Liver (tissue), 9 donors: ENCODE data around the gene AXIN1. TPM values are rescaled to one million over a fixed set of nuclear protein-coding genes. Genes with fewer than 3 reads are reported as not detected.
"Not testable (repeated sequence)": the region's sequence is repeated elsewhere in the genome, so short reads cannot be mapped to it uniquely, and the experiment has no call there.

Source experiments
- DNase-seq: peaks from one replicate; pipeline ENCODE4 v3.0.0-alpha.2; 2017; ENCODE audit warnings: low spot score
- H3K27ac ChIP-seq, 2 donors: one replicate each; pipeline ENCODE4 v1.7.0; 2013; ENCODE audit warnings: inconsistent platforms in 2 of 2, low read length in 2 of 2, control low read depth in 1 of 2, low read depth in 1 of 2, mild to moderate bottlenecking in 1 of 2
- H3K27me3 ChIP-seq, 4 donors: one replicate each; pipeline versions ENCODE4 v1.6.1 to v1.7.0; 2013; ENCODE audit warnings: low read length in 3 of 4, inconsistent platforms in 1 of 4, mild to moderate bottlenecking in 1 of 4, moderate library complexity in 1 of 4; ENCODE audit not compliant: control insufficient read depth in 4 of 4, insufficient read depth in 4 of 4
- H3K36me3 ChIP-seq, 4 donors: one replicate each; pipeline versions ENCODE4 v1.6.1 to v1.7.0; 2013; ENCODE audit warnings: low read length in 3 of 4, mild to moderate bottlenecking in 3 of 4, low read depth in 1 of 4, moderate library complexity in 1 of 4; ENCODE audit not compliant: control insufficient read depth in 4 of 4, insufficient read depth in 3 of 4
- H3K4me1 ChIP-seq, 4 donors: one replicate each; pipeline versions ENCODE4 v1.6.1 to v1.7.0; 2013; ENCODE audit warnings: low read length in 3 of 4, mild to moderate bottlenecking in 3 of 4, moderate library complexity in 1 of 4; ENCODE audit not compliant: control insufficient read depth in 4 of 4, insufficient read depth in 4 of 4
- H3K4me3 ChIP-seq, 3 donors: one replicate each; pipeline versions ENCODE4 v1.6.1 to v1.7.0; 2013; ENCODE audit warnings: low read length in 3 of 3, control low read depth in 1 of 3, low read depth in 1 of 3, mild to moderate bottlenecking in 1 of 3
- H3K9ac ChIP-seq, 2 donors: one replicate each; pipeline ENCODE4 v1.7.0; 2013; ENCODE audit warnings: low read length in 2 of 2, mild to moderate bottlenecking in 2 of 2, moderate library complexity in 2 of 2, control low read depth in 1 of 2, low read depth in 1 of 2
- H3K9me3 ChIP-seq, 4 donors: one replicate each; pipeline versions ENCODE4 v1.6.1 to v1.7.0; 2013; ENCODE audit warnings: low read length in 3 of 4; ENCODE audit not compliant: control insufficient read depth in 4 of 4
- ATF3 ChIP-seq: IDR thresholded peaks from 2 replicates; pipeline ENCODE4 v1.6.1; 2016; ENCODE audit warnings: antibody characterized with exemption
- CTCF ChIP-seq: fragments of 150-350 bp; IDR thresholded peaks from 2 replicates; pipeline ENCODE4 v1.5.1; 2017; ENCODE audit warnings: improper control_type of control experiment, low read depth, low read length; ENCODE audit not compliant: missing input control
- EGR1 ChIP-seq, 2 donors: IDR thresholded peaks; 2 replicates each; pipeline ENCODE4 v1.6.1; 2016 to 2018; ENCODE audit warnings: antibody characterized with exemption in 2 of 2, low read depth in 2 of 2
- FOXA1 ChIP-seq: IDR thresholded peaks from 2 replicates; pipeline ENCODE4 v1.6.1; 2016; ENCODE audit warnings: antibody characterized with exemption
- FOXA2 ChIP-seq: IDR thresholded peaks from 2 replicates; pipeline ENCODE4 v1.6.1; 2016; ENCODE audit warnings: antibody characterized with exemption
- GABPA ChIP-seq, 2 donors: IDR thresholded peaks in 1 of 2; conservative IDR thresholded peaks in 1 of 2; 2 replicates each; pipeline ENCODE4 v1.6.1; 2016; ENCODE audit warnings: antibody characterized with exemption in 2 of 2, mild to moderate bottlenecking in 1 of 2, moderate library complexity in 1 of 2
- HNF4A ChIP-seq, 2 donors: conservative IDR thresholded peaks; 2 replicates each; pipeline ENCODE4 v1.6.1; 2016; ENCODE audit warnings: antibody characterized with exemption in 2 of 2, mild to moderate bottlenecking in 2 of 2
- HNF4G ChIP-seq: IDR thresholded peaks from 2 replicates; pipeline ENCODE4 v1.6.1; 2016; ENCODE audit warnings: antibody characterized with exemption
- JUND ChIP-seq, 2 donors: IDR thresholded peaks; 2 replicates each; pipeline ENCODE4 v1.6.1; 2016; ENCODE audit warnings: antibody characterized with exemption in 2 of 2
- MAX ChIP-seq: IDR thresholded peaks from 2 replicates; pipeline ENCODE4 v1.6.1; 2016; ENCODE audit warnings: antibody characterized with exemption
- NR2F2 ChIP-seq: IDR thresholded peaks from 2 replicates; pipeline ENCODE4 v1.6.1; 2016; ENCODE audit warnings: antibody characterized with exemption
- RAD21 ChIP-seq, 2 donors: IDR thresholded peaks; 2 replicates each; pipeline ENCODE4 v1.6.1; 2016; ENCODE audit warnings: antibody characterized with exemption in 2 of 2, mild to moderate bottlenecking in 2 of 2
- REST ChIP-seq: IDR thresholded peaks from 2 replicates; pipeline ENCODE4 v1.6.1; 2016; ENCODE audit warnings: antibody characterized with exemption, mild to moderate bottlenecking
- RXRA ChIP-seq, 2 donors: IDR thresholded peaks; 2 replicates each; pipeline ENCODE4 v1.6.1; 2017 to 2018; ENCODE audit warnings: antibody characterized with exemption in 2 of 2, mild to moderate bottlenecking in 1 of 2
- SP1 ChIP-seq: IDR thresholded peaks from 2 replicates; pipeline ENCODE4 v1.6.1; 2018; ENCODE audit warnings: antibody characterized with exemption, mild to moderate bottlenecking
- TAF1 ChIP-seq: conservative IDR thresholded peaks from 2 replicates; pipeline ENCODE4 v1.6.1; 2016; ENCODE audit warnings: antibody characterized with exemption, mild to moderate bottlenecking
- YY1 ChIP-seq: IDR thresholded peaks from 2 replicates; pipeline ENCODE4 v1.6.1; 2016; ENCODE audit warnings: antibody characterized with exemption, mild to moderate bottlenecking
- ZBTB33 ChIP-seq: IDR thresholded peaks from 2 replicates; pipeline ENCODE4 v1.6.1; 2016; ENCODE audit warnings: antibody characterized with exemption
- WGBS: extraction: QIAGEN DNeasy Blood & Tissue Kit; methylation state at CpG from one replicate; pipeline ENCODE4 v1.1.7; 2013; 5-methylcytosine and 5-hydroxymethylcytosine counted together
- polyA plus RNA-seq, 2 donors: library from polyadenylated mRNA; stranded (reverse) in 1 of 2; unstranded in 1 of 2; fragments of 200-250 nt in 1 of 2; fragments of >200 nt in 1 of 2; fragmentation: Nextera tagmentation in 1 of 2; extraction: Ambion mirVana in 1 of 2; gene quantifications; one replicate each; pipeline versions ENCODE4 v1.2.1 to v1.2.3, GENCODE V29; 2013 to 2015
- total RNA-seq, 2 donors: library from RNA; depleted of rRNA; stranded (reverse); fragments of >200 nt; gene quantifications; one replicate each; pipeline ENCODE4 v1.2.3, GENCODE V29; 2014
- donor health status: healthy.
- donor health status: healthy.
- donor health status: healthy.
- donor health status: healthy.
- donor health status: healthy.

AXIN1 gene
- total and polyA plus RNA-seq, 4 donors: 2.0 to 10.3 (median 7.9) TPM

DNA sequence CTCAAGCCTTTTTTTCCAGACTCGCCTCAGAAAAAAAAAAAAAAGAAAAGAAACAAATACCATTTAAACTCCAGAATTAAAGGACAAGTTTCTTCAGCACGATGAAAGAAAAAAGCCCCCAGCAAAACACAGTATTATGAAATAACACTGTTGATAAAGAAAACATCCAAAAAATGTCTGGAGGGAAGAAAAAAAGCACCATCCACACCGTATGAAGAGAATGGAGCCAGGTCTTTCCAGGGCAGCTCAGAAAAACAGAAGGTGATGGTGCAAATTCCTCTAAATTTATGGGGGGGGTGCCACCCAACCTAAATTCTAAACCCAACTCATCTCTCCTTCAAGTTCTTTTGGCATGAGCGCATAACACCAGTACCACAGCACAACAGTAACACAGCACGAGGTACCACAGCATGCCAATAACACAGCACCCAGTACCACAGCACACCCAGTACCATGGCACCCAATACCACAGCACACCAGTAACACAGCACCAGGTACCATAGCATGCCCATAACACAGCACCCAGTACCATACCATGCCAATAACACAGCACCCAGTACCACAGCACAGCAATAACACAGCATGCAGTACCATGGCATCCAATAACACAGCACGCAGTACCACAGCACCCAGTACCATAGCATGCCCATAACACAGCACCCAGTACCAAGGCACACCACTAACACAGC, 19.0 kb downstream of the AXIN1 start:
- no peaks in the 10 kb centered on the region for H3K9me3 ChIP-seq
- no peaks in the 10 kb centered on the region for H3K27me3 ChIP-seq
- TF ChIP-seq MAX (no peak), FOXA1 (no peak), TAF1 (no peak), RAD21 (IDR thresholded peaks at IDR 0.05) (no peak), RXRA (IDR thresholded peaks at IDR 0.05) (no peak), GABPA (IDR thresholded peaks at IDR 0.05 in 1 of 2, conservative IDR thresholded peaks at IDR 0.05 in 1 of 2) (no peak), CTCF (no peak), JUND (IDR thresholded peaks at IDR 0.05) (no peak), EGR1 (IDR thresholded peaks at IDR 0.05; ENCODE audit: low read depth in 2 of 2) (no peak), HNF4G (no peak), NR2F2 (no peak), SP1 (no peak), REST (no peak), ATF3 (no peak), FOXA2 (no peak), YY1 (no peak), HNF4A (conservative IDR thresholded peaks at IDR 0.05) (no peak), ZBTB33 (no peak)
- H3K27ac ChIP-seq: no peak overlapping the region
- peaks cover 0 to 2% (median 0%) of the 10 kb centered on the region in 4 donors for H3K4me1 ChIP-seq
- H3K36me3 ChIP-seq: no peaks in the 10 kb centered on the region
- 89% methylated on average over 6 of the region's 6 CpGs for WGBS
- DNase-seq: no peak
- no peak overlapping the region for H3K4me3 ChIP-seq
- no peak overlapping the region for H3K9ac ChIP-seq

GRCh38 chr16:331181-331814, 21.2 kb downstream of the AXIN1 start:
- not testable (repeated sequence) for H3K27me3 ChIP-seq, H3K27ac ChIP-seq, DNase-seq, H3K4me3 ChIP-seq, H3K9ac ChIP-seq, H3K9me3 ChIP-seq, H3K36me3 ChIP-seq
- WGBS: 78% methylated on average over 6 of the region's 6 CpGs
- H3K4me1 ChIP-seq: peaks cover 5 to 13% (median 9%) of the 10 kb centered on the region in 4 donors
